DMS53 treated with DMSO at 0.1 percent for 48 hours (cell line): Measurements from ENCODE around the gene FXYD2.
A peak's percentile ranks its signal among the peaks of the same experiment; 100 is the strongest.
"Not testable (repeated sequence)": the region's sequence is repeated elsewhere in the genome, so short reads cannot be mapped to it uniquely, and the experiment has no call there.

Source experiments
- DNase-seq: peaks from one replicate; lab custom pipeline; 2025; ENCODE audit not compliant: unreplicated experiment; lab: John Stamatoyannopoulos, UW

The FXYD2 gene

DNA sequence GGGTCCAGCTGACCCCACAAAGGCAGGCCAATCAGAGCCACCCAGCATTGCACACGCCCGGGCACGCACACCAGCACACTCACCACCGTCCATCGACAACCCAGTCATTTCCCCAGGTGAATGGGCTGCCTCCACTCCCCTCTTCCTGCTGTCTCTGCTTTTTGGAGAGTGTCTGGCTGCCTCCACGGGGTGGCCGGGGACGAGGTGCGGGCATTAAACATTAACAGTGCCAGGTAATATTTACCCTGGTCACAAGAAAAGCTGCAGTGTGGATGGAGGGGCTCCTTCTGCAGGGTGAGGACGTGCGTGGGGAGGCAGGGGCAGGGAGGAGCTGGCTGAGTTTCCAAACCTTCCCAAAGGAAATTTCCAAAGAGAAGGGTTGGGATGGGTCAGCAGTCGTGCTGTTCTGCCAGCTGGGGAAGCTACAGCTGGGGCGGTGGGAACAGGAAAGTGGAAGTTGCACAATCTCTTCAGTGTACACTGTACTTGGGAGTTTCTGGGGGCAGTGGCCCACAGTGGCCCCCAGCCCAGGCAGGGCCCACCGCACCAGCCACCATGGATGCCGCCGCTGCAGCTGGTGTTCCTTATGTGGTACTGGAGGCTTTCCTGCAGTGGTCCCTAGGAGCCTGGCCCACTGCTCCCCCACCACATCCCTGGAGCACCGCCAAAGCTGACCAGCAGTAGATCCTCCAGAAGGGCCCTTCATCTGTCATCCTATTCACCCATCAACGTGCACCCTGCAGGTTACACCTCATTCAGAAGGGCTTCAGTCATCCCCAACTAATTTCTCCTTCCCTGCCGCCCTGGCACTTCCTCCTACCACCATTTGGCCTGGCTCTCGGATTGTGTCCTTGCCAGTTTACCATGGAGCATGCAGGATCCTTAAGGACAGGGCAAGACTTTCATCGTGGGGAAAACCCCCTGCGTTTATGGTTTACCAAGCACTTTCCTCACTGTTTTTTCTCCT lies at the start of gene FXYD2:
FXYD2 (minus strand) TSS at position 174 of the 967 bp plus-strand sequence; CDS start at position 108, 66 bp downstream.
- no peak for DNase-seq

DNA sequence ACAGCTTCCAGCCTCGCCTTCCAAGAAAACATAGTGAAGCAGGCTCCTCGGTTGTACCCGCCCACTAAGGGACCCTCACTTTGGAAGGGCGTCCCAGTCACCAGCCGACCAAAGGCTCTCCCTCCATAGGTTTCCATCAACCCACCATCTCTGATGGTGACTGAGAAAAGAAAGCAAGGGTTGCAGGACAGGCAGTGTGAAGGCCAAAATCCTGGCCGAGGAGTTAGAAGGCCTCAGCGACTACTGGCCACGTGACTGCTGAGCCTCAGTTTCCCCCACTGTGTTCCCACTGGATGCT lies 49.2 kb upstream of the FXYD2 start:
- DNase-seq: no peak

DNA sequence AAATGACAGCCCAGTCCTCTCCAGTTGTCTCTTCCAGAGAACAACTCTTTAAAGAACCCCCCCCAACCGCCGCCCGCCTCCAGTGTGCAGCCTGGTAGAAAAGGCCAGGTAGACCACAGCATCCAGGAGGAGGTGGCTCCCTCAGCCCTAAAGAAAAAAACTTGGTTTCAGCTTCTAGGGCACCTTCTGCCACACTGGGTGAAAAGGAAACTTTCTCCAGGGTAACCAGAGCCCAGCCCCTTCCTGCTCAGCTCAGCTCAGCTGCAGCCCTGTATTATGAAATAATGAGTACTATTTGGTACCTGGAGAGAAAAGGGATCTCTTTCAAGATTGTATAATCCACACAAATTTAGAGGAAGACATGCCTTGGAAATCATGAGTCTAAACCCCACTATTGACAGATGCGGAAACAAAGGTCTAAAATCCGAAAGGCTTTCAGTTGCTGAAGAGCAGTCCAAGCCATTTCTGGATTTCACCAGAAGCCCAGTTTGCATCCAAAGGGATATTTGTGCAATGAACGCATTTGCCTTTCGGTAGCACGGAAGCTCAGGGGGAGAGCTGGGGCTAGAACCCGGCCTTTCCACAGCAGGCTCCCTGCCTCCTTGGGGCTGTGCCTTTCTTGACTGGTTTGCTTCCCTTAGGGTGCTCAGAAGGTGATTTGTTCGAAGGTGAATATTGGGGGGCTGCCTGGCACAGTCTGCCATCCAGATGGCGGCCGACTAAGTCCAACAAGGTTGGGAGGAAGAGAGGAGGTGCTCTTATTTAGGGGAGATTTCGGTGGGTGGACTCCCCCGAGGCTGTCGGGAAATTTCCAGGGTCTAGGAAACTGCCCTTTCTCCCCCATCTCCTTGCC lies 48.7 kb upstream of the FXYD2 start:
- DNase-seq: no peak

DNA sequence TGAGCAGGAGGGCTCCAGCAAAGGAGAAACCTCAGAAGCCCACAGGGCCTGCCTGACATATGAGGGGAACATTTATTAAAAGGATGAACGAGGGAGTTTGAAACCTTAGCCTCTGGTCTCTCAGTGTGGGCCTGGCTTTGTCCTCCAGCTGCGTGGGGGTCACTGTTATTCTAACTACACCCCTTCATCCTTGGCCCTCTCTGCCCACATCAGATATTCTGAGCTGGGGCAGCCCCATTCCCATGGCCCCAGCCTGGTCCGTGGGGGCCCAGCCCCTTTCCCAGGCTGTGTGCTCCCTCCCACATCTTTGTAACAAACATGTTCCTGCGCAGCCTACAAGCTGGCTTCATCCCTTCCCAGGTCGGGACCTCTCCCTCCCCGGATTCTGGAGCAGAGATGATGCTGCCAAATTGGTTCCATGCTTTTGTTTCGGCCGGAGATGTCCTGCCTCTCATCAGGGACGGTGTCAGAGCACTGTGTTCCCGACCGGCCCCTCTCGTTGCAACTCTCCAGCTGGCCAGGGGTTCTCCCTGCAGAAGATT lies 47.9 kb upstream of the FXYD2 start:
- DNase-seq: no peak

DNA sequence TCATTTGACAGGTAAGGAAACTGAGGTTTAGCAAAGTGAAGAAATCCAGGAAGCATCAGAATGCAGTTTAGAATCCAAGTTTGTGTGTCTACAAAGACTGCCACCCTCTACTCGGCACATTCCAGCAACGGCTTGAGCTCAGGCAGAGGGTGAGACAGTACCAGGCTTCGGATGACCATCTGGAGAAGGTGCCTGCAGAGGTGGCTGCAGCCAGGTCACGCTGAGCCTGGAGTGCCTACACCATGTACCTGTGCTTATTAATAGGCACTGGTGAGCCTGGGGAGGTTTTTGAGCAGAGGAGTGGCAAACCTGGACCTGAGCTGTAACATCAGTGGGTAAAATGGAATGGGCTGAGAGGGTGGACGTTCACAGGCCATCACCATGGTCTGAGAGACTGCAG lies 47.2 kb upstream of the FXYD2 start:
- no peak for DNase-seq

DNA sequence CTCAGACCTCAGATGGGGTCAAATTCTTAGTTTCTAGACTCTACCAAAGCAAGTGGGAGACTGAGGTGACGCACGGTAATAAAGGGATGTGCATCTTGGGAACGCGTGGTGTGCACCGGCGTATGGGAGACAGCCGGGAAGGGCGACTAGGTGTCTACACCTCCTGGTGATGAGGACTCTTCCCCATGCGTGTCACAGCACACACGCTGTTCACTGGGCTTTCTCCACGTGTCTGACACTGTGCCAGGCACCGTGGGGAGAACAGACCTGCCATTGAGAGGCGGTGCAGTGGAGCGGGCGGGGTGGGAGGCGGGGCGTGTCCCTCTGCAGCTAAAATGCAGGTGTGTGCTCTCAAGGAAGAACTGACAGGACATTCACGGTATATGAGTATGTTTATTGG lies 46.6 kb upstream of the FXYD2 start:
- DNase-seq: no peak

DNA sequence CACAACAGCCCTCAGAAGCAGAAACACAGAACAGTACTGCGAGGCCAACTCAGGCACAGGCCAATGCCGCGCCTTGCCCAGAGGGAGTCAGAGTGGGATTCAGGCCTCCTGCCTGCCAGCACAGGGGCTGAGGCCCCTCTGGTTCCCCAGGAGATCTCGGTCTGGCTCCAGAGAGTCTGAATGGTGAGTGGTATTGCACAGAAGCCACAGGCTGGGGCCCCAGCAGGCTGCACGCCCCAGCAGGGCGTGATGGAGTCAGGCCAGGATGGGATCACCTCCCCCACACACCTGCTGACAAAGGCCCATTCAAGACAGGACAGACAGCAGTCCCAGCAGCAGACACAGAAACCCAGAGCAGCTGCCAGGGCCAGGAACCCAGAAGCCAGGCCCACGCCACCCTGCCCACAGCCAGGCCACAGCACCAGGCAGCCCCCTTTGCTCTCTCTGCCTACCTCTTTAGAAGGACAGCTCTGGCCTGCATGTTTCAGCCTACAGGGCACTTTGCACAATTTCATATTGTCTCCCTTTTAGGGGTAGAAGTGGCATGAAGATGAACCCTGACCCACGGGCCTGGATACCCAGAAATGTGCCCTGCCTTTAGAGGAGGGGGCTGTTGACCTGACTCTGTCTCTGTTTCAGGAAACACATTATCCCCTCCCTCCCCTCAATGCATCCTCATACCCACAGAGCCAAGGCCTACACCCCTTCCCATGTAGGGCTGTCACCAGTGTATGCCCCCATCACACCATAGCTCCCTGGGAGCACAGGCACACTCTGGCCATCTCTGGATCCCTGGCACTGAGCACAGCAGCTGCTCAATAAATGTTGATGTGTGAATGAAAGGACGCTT lies 45.8 kb upstream of the FXYD2 start:
- no peak for DNase-seq

DNA sequence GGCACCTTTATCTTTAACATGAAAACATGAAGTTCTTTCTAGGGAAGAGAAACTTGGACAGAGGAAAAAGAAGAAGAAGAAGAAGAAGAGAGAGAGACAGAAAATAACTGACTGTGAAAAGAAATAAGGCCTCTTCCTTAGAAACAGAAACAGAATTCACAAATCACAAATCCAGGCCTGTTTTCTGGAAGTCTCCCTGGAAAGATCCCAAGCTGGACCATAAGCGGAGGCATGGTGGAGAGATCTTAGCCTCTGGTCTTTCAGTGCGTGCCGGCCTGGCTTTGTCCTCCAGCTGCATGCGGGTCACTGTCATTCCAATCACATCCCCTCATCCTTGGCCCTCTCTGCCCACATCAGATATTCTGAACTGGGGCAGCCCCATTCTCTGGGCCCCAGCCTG lies 45.1 kb upstream of the FXYD2 start:
- DNase-seq: no peak

DNA sequence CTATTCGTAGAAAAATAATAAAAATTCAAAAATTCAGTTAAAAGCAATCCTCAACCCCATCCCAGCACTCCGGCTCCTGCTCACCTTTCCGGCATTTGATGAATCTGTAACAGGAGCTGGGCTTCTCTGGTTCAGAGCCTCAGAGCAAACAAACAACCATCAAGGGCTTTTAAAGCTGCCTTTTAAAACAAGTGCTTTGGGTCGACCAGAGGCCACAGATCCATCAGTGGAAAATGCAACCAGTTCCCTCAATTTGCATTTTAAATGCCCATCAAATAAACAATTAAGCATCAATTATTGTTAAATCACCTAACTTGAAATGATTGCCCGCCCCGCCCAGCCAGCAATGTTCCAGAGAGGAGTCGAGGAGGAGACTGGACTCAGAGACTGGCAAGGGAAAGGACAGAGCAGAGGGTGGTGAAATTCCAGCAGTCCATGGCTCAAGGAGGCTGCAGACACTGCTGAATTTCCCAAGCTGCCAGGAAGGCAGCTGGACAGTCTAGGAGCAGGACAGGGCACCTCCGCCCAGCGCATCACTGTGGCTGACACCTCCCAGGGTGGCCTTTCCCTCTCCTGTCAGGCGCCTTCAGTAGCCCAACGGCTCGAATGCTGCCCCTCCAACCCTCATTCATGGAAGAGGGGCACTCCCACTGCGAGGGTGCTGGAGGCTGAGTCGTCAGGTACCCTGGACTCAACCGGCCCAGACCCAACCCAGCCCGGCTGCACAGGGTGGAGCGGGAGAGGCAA lies 44.4 kb upstream of the FXYD2 start:
- peak; percentile 32 for DNase-seq

DNA sequence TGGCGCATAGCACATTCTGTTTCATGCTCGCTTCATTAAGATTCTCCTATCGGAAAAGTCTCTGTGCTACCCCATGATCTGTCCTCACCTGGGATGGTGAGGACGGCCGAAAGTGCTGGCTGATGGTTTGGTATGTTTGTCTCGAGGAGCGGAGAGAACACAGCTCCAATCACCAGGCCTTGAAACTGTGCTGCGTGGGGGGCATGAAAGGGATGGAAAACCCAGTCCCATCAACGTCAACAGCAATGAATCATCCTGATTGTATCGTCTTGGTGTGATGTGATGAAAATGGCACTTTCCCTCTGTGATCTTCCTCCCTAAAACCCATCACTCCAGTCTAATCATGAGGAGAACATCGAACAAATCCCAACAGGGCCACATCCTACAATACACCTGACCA lies 43.5 kb upstream of the FXYD2 start:
- no peak for DNase-seq

DNA sequence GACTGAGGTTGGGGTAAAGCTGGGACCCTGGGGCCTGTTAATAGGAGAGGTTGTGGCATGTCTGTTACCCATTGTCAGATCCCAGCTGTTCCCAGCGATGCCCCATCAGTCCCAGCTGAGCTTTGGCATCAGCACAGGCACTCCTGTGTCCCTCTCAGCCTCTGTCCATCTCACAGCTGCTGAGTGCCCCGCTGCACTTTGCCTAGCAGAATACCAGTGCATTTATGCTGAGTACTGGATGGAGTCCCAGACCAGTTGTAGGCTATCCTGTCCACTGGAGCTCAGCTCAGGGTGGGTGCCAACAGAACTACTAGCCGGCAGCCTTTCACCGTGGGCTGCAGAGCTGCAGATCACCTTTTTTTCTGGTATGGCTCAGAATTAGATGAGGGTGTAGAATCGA lies 42.0 kb upstream of the FXYD2 start:
- DNase-seq: no peak

DNA sequence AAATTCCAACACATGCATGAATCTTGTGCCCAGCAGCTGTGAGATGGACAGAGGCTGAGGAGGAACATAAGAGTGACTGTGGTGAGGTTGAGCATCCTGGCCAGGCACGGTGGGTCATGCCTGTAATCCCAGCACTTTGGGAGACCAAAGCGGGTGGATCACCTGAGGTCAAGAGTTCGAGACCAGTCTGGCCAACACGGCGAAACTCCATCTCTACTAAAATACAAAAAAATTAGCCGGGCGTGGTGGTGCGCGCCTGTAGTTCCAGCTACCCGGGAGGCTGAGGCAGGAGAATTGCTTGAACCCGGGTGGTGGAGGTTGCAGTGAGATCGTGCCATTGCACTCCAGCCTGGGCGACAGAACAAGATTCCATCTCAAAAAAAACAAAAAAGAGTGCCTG lies 41.0 kb upstream of the FXYD2 start:
- DNase-seq: not testable (repeated sequence)

DNA sequence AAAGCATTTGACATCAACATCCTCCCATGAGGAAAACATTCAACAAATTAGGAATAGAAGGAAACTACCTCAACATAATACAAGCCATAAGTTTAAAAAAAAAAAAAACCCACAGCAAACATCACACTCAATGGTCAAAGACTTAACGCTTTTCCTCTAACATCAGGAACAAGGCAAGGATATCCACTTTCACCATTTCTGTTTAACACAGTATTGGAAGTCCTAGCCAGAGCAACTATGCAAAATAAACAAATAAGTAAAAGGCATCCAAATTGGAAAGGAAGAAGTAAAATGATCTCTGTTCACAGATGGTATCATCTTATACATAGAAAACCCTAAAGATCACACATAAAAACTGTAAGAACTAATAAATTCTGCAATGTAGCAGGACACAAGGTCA lies 38.8 kb upstream of the FXYD2 start:
- DNase-seq: no peak

DNA sequence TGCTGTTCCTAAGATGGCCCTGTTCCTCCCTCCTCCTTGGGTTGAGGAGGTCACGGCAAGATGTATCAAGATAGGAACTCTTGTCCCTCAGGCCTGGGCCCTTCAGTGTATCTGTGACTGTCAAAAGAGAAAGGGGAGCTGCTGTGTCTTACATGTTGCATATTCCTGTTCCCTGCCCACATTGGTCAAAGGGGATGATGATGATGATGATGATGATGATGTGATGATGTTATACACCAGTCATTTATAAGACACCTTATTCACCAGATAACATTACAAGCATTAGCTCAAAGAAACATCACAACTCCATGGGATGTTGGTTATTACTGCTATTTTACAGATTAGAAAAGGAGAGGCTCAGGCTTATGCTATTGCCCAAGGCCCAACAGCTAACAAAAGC lies 38.2 kb upstream of the FXYD2 start:
- DNase-seq: no peak

DNA sequence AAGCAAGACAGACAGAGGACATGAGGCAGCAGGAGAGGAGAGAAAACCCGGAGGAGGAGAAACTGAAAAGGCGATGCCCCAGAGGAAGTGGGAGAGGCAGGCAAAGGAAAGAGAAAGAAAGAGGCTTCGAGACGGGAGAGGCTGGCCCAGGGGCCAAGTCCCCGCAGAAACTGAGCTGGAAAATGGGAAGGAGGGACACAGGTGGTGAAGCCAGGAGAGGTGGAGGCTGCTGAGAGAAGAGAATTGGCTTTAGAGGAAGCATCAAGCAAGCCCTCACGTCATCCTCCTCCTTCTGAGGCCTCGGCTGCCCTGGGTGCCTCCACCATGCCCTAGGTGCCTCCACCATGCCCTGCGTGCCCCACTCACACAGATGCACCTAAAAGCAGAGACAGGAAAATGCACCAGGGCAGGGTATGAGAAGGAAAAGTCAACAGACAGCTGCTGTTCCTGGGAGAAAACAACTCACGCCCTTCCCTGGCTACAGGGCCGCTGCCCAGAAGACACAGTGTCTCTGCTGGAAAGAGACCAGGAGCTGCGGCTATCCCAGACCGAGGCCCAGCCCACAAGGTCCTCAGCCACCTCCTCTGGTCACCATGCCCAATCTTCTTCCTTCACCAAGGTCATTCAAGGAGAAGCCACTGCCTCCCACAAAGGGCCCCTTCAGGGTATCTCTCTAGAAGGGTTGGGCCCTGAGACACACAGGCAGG lies 37.6 kb upstream of the FXYD2 start:
- no peak for DNase-seq

DNA sequence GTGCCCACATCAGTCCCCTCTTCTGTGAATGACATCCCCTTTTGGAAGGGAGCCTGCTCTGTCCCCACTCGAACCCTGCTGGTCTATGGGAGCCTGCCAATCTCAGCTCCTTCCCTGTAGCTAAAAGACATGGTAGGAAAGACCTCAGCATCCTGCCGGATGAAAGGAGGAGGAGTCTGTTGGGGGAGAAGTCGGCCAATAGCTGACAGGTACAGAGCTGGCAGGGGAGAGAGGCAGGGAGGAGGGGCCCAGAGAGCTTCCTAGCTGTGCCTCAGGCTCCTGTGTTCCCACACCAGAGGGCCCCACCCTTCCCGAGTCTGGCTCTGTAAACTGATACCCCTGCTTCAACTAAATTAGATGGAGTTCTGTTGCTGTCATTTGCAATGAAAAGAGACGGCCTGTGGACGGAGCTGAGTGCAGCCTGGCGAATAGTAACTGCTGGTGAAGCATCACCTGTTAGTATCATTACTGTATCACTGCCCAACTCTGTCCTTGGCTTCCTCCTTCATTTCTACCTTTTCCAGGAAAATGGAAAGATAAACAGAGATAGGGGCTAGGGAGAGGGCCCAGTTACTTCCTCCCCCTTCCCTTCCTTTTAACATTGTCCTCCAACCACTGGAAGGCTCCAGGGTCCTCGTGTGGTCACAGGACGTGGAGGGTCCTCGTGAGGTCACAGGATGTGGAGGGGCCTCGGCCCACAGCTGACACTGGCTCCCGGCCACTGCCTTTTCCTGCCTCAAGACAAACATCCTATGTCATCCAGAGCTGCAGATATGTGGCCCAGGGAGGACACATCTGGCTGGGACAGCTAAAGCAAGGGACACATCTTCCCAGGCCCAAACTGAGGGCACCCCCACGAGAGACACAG lies 36.8 kb upstream of the FXYD2 start:
- no peak for DNase-seq

DNA sequence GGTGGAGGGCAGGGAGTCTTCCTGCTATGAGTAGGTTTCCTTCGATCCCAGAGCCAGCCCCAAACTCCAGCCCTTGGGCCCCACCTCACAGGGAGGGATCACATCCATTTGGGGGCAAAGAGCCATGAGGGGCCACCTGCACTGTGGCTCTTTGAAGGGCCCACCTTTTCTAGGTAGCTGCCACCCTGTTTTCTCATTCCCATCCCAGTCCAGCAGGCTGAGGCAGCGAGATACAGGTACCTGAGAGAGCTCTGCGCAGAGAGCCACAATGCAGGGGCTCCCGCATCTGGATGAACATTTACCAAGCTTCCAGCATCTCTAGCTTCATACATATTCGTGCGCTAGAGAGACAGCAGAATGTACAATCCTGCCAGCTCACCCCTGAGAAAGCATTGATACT lies 35.6 kb upstream of the FXYD2 start:
- no peak for DNase-seq

DNA sequence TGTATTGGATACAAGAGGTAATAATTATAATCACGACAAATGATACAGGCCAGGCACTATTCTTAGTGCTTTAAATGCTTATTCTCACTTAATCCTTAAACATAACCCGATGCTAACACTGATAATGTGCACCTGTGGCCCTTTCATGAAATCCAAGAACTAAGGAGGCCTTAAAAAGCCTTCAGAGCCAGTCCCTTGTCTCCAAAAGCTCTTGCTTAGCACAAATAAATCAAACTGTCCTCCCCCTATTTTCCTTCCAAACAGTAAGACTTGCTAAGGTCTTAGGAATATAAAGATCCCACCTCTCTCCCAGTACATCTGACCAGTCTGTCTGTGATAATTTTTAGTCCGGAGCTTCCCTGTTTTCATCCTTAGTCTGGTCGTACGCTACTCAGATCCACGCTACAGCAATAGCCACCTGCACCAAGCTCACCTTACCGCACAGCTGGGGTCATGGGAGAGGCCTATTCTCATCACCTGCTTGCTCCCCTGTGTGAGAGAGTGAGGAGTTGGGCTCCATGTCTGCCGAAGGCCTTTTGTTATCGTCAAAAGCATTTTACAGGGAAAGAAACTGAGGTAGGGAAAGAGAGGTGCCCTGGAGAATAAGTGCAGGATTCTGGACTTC lies 35.1 kb upstream of the FXYD2 start:
- DNase-seq: no peak
